Non-pigmented ciliary epithelial cell (primary cell): ENCODE results near the gene KLK7.

Experiments used
- DNase-seq: peaks from one replicate; pipeline ENCODE4 v3.0.0-alpha.2; 2010; ENCODE audit warnings: low read depth

KLK7 gene

GRCh38 chr19:50932018-50932689 is 51.6 kb downstream of the KLK7 start:
- no peak for DNase-seq

- no peak for DNase-seq
Measured at GRCh38 chr19:50931023-50931422, 52.7 kb downstream of the KLK7 start.

GRCh38 chr19:50928831-50929230 is 54.9 kb downstream of the KLK7 start:
- no peak for DNase-seq
